ENCODE data around the gene USP36.
"Not testable (repeated sequence)": the region's sequence is repeated elsewhere in the genome, so short reads cannot be mapped to it uniquely, and the experiment has no call there.

The USP36 gene

GRCh38 chr17:78789149-78789662 is 51.4 kb downstream of the USP36 start:
- no peak for DNase-seq

- DNase-seq = no peak
Observed at GRCh38 chr17:78788451-78788850, 52.2 kb downstream of the USP36 start.

- no peak for DNase-seq
Observed at GRCh38 chr17:78787444-78787843, 53.2 kb downstream of the USP36 start.

- DNase-seq = no peak
Observed at GRCh38 chr17:78785663-78786057, 55.0 kb downstream of the USP36 start.

DNA sequence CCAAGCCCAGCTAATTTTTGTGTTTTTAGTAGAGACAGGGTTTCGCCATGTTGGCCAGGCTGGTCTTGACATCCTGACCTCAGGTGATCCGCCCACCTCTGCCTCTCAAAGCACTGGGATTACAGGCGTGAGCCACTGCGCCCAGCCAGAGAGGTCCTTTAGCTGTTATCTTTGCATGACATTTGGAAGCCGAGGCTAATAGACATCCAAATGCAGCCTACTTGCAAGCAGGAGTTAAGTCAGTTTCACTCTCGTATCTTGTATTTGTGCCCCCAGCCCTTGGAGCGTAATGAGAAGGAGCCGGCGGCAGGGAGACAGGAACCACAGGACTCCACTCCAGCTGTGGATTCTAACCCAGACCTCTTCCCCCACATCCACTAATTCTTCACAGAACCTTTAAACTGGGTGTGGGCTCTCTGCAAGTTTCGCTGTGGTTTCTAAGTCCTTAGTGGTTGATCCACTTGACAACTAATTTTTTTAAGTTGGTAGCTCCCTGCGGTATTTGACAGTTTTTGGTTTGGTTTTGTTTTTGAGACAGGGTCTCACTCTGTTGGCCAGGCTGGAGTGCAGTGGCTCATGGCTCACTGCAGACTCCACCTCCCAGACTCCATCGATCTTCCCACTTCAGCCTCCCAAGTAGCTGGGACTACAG is 55.5 kb downstream of the USP36 start:
- no peak for DNase-seq

DNA sequence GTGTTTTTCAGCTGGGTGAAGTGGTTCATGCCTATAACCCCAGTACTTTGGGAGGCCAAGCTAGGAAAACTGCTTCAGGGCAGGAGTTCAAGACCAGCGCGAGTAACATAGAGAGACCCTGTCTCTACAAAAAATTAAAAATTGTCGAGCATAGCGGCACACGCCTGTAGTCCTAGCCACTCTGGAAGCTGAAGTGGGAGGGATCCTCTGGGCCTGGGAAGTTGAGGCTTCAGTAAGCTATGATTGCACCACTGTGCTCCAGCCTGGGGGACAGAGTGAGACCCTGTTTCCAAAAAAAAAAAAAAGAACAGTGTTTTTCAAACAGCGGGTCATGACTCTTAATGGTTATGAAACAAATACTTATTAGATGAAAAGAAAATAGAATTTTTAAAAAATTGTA is 56.3 kb downstream of the USP36 start:
- DNase-seq = no peak

- no peak for DNase-seq
Observed at GRCh38 chr17:78783711-78784324, 56.8 kb downstream of the USP36 start.

DNA sequence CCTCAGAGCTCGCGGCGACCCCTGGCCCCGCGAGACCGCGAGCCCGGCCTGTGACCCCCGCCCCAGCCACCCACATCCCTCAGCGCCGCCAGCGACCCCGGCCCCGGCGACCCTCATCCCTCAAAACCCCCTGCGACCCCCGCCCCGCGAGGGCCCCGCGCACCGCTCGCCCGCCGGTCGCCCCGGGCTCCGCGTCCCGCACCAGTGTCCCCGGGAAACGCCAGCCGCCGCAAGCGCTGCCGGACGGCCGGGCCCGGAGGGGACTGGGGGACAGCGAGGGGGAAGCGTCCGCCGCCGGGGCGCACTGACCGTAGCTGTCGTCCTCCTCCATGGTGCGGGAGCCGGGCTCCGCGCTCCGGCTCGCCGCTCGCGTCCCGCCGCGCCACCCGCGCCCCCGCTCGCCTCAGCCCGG is 58.7 kb downstream of the USP36 start, which contains the start of gene CYTH1:
TSS of gene CYTH1 (minus strand) at position 381 of the 412 bp plus-strand sequence. CDS start at position 331, 50 bp downstream.
- no peak for DNase-seq

DNA sequence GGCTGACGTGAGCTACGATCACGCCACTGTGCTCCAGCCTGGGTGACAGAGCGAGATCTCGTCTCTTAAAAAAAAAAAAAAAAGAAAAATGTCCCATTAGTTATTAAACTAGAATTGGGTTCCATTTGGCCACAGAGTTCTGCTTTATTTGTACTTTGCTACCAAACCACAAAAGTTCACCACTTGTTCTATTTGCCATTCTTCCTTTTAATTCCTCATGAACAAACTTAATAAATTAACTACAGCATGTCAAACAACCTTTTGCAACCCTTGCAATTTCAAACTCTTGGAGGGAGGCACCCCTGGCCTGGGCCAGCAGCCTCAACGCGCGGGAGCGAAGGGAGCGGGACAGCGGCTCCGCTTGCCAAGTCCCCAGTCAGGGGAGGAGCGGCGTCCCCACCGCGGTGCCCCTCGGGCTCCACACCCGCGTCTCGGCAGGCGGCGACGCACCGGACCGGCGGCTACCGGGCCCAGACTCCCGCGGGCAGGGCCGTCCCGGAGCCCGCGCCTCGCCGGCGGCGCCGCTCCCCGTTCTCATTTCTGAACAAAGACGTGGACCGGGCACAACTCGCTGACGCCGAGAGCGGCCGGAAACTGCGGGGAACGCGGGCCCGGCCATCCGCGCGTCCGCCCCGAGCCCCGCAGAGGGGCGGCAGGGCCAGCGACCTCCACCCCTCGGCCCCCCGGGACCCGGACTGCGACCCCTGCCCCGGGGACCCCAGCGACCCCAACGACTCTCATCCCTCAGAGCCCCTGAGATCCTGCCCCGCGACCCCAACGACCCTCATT is 59.3 kb downstream of the USP36 start:
- no peak for DNase-seq

- DNase-seq = no peak
Observed at GRCh38 chr17:78780335-78780734, 60.3 kb downstream of the USP36 start.

- no peak for DNase-seq
Observed at GRCh38 chr17:78779850-78780249, 60.8 kb downstream of the USP36 start.

- DNase-seq = not testable (repeated sequence)
Observed at GRCh38 chr17:78779286-78779651, 61.3 kb downstream of the USP36 start.

- no peak for DNase-seq
Observed at GRCh38 chr17:78777881-78778280, 62.7 kb downstream of the USP36 start.

DNA sequence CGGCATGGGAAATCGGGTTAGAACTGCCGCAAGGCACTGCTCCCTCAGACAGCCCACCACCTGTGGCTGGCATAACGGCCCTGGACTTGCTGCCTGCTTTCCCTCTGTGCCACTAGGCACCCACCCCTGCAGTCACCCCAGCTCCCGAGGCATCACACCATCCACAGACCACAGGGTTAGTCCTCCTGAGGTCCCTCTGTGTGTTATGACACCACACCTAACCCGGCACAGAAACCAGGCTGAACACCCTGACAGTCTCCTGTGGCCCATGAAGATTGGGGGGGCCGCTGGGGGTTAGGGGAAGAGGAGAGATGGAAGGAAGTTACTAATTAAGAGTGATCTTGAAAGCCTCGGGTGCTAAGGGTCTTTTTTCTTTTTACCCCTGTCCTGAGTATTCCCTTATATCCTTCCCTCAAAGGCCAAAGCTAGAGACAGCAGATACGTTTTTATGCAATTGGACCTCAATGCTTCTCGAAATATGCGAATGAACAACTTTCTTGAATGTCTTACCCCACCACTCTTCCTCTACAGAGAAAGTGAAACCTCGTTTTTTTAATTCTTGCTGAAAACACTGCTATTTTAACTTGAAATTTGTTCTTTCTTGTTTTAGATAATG is 65.5 kb downstream of the USP36 start:
- no peak for DNase-seq

DNA sequence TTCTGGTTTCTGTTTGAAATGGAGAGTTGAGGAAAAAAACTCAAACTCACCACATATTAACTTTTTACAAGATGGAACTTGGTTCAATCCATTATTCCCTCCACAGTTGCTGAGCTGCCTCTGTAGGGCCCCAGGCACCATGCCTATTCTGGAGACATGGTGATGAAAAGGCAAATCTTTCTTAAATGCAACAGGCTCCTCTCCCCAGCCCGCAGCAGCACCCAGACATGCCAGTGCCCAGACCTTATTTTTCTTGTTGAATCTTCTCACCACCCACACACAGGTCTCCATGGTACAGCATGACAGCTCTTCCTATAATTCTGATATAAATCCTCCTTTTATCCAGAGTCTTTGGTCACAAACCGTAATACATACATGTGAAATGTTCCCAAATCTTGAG is 66.2 kb downstream of the USP36 start:
- no peak for DNase-seq

GRCh38 chr17:78771758-78772382 is 68.7 kb downstream of the USP36 start:
- no peak for DNase-seq

DNA sequence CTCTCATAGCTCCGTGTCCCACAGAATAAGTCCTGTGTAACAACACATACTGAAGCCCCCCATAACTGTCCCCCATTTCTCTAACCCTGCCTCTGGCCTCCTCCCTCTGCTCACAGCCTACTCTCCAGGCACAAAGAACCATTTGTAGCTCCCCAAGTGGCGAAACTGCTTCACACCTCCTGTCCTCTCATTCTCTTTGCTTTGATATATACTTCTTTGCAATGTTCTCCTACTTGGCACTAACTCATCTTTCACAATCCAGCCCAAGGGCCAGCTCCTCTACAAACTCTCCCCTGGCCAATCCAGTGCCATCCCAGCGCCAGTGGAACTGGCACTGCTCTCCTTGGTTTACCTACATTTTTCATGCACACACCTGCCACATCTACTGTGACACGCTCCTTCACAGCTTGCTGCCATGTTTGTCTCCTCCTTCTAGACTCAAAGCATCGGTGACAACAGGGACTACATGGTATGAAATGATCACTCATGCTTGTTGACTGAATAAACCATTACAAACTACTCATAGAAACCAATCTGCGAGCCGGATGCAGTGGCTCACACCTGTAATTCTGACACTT is 71.3 kb downstream of the USP36 start:
- no peak for DNase-seq

GRCh38 chr17:78767806-78768205 is 72.8 kb downstream of the USP36 start:
- no peak for DNase-seq

DNA sequence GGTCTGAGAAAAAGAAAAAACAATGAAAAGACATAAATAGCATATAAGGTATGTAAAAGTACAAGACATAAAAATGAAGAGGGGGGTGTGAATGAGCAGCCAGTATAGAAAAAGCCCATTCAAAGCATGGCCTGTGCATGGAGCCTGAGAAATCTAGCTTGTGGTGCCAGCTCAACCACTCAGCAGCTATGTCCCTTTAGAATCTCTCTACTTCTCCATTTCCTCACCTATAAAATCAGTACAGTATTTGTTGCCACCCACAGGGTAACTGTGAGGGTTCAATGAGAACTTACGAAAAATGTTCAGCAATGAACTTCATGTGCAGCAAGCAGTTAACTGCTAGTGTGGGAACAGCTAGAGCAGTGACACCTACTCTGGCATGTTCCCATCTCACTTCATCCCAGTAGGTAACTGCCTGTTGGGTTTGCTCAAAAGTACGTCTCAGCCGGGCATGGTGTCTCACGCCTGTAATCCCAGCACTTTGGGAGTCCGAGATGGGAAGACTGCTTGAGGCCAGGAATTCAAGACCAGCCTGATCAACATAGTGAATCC is 73.8 kb downstream of the USP36 start:
- no peak for DNase-seq

DNA sequence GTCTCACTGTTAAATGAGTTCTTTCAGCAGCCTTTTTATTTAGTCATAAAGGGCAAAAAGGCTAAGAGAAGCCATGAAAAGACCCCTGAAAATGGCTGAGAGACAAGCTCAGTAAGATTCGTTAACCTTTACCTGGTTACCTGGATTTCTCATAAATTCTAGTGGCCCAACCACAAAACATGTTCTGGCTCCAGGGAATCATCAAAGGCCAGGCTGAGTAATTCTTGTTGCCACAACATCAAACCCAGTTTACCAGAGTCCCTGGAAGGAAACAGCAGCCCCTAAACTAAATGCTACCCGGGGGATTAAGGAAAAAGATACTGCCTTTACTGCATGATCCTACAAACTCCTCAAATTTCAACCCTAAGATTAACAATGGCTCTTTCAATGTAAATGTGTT is 74.4 kb downstream of the USP36 start:
- DNase-seq = no peak

DNA sequence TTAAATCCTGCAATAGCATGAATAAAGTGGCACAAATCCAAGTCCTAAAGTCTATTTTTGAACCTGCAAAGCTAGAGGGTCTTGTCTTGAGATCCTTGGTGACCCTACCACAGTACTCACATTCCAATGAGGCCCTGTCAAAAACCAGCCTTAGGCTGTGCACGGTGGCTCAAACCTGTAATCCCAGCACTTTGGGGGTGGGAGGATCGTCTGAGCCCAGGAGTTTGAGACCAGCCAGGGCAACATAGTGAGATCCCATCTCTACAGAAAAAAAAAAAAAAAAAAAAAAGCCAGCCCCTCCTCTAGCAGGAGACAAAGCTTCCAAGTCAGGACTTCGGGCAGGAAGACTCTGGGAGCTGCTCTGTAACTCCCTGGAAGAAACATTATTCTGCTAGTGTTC is 74.8 kb downstream of the USP36 start:
- DNase-seq = no peak

DNA sequence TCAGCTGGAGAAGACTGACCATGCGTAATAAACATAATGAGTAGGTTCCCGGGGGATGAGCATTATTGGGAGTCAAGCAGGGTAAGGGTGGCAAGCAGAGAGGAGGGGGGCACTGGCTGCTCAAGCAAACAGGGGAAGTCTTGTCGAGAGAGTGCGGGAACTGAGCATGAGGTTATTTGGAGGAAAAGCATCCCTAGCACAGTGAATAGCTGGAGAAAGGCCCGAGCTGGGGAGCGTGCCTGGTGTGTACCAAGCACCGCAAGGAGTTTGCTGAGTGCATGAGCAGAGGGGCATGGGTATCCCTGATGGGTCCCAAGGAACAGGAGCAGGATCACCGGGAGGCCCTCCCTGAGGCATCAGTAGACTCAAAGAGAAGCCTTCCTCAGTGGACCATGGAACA is 75.7 kb downstream of the USP36 start:
- no peak for DNase-seq

All from DMS 273 treated with DMSO at 0.1 percent for 48 hours (cell line).